GM21723 (cell line): ENCODE results near the gene SYT7.
"Not testable (repeated sequence)": the region's sequence is repeated elsewhere in the genome, so short reads cannot be mapped to it uniquely, and the experiment has no call there.

Experiments
- ATAC-seq: cut with Tn5 transposase; IDR thresholded peaks from one replicate; pipeline ENCODE4 v1.9.1; 2021; ENCODE audit warnings: mild to moderate bottlenecking, moderate library complexity; ENCODE audit not compliant: unreplicated experiment

Gene SYT7

DNA sequence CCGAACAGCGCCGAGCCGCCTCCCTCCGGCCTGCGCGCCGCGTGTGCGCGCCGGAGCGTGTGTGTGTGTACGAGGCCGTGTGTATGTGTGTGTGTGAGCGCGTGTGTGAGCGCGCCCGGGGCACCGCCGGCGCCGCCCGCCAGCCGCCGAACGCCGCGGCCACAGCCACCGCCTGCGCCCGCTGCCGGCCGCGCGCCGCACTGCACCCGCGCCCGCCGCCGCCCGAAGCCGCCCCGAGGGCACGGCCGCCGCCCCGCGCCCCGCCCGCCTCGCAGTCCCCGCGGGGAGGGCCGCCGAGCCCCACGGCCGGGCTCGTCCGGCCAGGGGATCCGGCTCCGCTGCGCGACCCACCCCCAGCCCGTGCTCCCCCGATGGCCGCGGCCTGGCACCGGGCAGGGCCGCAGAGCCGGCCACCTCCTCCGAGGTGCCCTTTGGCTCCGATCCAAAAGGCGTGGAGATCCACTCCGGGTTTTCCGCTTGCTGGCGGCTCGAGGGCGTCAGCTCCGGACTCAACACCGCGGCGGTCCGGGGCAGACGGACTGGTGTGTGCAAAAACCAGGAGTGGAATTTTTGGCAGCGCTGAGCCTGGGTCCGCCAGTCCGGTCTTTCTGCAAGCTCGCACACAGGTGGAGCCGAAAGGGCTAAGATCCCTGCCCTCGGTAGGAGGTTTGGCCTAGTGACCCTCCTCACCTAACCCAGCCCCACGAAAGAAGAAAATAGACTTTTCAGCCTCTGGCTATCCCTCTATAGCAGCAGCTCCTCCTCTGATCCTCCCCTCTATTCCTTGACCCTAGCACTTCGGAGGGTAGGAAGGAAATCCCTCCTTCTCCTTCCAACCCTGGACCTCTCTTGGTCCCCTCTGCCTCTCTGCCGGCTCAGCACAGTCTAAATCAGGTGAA lies at the start of gene SYT7:
SYT7 (minus strand) TSS at position 47 of the 899 bp plus-strand sequence. CDS start 256 bp downstream, outside the sequence.
- ATAC-seq, result peak; percentile 89

GRCh38 chr11:61630089-61630488 lies 49.2 kb upstream of the SYT7 start:
- ATAC-seq, result no peak

DNA sequence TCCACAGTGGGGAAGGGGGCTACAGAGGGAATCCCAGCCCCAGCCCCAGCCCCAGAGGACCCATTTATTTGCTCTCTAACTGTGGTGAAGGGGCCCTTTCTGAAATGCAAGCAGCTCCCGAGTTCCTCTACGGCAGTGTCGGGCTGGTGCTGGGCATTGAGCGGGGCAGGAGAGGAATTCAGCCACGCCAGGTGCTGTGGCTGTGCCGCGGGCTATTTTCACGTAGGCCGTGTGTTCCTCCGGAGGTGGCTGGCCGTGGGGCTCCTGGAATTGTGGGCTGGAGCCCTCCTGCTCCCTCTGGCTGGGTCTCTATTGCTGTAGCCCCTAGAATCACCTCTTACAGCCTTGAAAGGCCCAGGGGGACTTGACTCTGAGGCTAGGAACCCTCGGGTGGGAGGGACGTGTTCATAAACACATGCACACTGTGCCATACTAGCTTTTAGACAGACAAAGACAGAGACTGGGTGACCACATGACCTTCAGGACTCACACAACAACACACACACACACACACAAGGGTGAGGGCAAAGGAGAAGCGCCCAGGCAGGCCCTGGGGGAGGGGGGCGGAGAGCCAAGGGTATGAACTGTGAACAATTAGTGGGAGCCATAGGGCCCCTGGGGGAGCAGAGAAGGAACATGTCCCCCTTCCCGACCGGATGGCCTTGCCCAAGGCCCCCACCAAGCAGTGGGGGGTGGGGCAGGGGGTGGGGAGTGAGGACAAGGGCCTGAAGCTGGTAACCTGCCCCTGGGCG lies 48.4 kb upstream of the SYT7 start:
- ATAC-seq, result no peak

GRCh38 chr11:61628662-61628970 lies 47.7 kb upstream of the SYT7 start:
- ATAC-seq, result no peak

DNA sequence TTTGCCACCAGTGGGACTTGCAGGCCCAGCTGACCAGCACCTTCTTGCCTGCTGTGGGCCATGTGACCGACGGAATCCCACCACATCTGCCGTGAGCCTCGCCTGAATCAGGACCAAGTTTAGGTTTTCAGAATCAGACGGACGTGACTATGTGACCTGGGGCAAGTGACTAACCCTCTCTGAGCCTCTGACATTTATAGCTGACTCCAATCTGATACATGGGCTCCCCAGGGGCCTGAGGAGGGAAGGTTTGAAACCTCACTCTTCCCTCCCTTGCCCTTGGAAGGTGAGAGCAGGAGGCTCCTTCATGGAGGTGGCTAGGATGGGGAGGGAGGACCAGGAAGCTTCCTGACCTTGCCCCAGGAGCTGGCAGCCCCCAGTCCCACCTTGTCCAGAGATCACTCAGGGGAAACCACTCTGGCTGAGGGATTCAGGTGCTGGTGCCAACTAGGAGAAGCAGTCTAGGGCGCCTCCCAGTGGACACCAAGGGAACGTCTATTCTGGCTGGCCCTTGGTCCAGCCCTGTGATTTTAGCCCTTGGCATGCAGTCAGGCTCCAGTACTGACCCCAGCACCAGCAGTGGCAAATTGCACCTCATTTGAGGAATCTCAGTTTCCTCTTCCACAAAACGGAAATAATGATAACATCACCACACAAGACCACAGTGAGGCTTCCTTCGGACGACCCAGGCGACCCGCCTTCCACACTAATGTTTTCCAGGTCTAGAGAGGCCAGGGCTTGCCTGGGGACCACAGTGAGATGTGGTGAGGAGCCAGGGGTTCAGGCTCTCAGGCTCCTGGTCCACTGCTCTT lies 47.2 kb upstream of the SYT7 start:
- ATAC-seq, result no peak

DNA sequence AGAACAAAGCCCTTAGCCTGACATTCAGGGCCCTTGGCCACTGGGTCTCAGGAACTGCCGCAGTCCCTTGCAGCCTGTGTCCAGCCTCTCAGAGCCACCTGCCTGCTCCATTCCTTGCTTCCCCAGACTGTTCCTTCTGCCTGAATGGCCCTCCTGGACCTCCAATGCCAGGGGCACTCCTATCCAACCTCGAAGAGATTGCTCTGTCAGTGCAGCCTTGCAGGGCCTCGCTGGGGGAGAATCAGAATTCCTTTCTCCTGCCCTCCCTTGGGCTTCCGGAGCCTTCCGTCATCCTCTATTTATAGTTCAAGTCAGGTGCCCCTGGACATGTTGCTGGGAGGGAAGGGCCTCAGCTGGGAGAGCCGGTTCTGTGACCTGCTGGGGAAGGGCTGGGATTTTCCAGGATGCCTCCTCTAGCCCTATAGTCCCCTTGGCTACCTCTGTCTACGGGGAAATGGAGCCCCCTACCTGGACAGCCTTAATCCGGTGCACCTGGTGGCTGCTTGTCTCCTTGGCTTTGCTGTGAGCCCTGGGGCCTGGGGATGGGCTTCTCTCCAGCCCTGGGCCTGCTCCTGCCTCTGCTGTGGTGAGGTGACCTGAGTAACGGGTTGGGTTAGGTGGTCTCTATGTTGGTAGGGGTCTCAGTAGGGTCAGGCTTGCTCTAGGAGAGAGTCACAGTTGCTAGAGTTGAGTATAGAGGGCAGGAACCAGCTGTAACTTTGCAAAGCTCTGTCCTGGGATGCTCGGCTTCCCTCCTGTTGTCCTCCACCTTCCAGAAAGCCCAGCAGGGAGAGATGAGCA lies 45.9 kb upstream of the SYT7 start:
- ATAC-seq, result no peak

DNA sequence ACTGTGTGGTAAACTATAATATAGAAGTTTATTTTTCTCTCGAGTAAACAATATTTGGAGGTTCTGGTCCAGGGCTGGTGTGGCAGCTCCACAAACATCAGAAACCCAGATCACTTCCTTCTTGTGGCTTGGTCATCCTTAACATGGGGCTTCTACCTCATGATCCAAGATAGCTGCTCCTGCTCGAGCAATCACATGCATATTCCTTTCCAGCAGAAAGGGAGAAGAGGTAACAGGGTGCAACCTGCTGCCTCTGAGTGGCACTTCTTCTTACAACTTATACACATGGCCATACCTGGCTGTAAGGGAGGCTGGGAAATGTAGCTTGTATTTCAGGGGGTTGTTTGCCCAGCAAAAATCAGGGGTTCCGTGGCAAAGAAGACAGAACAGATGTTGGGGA lies 44.6 kb upstream of the SYT7 start:
- ATAC-seq, result no peak

GRCh38 chr11:61621917-61622585 lies 41.2 kb upstream of the SYT7 start:
- ATAC-seq, result no peak

GRCh38 chr11:61619471-61620226 lies 38.8 kb upstream of the SYT7 start:
- ATAC-seq, result no peak

DNA sequence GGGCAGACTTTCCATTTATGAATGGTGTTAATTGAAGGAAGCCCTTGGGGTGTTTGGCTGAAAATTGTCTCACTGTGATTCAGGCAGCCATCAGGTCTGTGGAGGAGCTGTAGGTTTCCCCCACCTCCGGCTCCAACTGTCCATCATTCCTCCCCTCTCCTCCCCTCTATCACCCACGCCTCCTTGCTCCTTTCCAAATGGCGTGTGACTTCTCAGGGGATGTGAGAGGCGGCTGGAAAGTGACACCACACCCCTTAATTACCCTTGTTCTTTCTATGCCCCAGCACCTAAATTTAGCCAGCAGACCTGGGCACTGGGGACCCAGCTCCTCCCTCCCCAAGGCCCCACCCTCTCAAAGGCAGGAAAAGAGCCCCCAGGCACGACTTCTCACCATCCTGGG lies 38.1 kb upstream of the SYT7 start:
- no peak for ATAC-seq

- ATAC-seq, result no peak
Observed at GRCh38 chr11:61617515-61617914, 36.6 kb upstream of the SYT7 start.

DNA sequence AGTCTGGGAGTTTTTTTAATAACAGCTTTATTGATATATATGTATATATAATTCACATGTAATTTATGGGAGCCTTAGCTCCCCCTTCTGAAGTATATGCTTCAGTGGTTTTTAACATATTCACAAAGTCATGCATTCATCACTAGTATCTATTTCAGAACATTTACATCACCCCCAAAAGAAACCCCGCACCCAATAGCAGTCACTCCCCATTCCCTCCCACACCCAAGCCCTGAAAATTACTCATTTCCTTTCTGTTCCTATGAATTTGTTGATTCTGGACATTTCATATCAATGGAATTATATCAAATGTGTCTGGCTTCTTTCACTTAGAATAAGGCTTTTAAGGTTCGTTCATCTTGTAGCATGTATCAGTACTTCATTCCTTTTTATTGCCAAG lies 35.6 kb upstream of the SYT7 start:
- no peak for ATAC-seq

- ATAC-seq, result not testable (repeated sequence)
Observed at GRCh38 chr11:61614782-61615181, 33.9 kb upstream of the SYT7 start.

DNA sequence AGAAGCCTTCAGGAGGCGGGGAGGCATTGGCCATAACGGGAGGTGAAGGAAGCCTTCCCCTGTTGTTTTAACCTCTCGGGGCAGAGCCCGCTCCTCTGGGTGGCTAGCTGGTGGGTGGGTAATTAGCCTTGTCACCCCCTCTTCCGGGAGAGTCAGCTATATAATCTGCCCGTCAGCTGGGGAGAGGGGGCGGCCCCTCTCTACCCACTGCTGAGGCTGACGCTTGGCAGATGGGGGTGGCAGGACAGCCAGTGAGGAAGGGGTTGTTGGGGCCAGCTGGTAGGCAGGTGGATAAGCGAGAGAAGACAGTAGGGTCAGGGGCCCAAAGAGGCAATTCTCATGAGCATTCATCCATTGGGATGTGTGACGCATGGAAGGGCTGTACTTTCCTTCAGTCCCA lies 33.0 kb upstream of the SYT7 start:
- no peak for ATAC-seq

- no peak for ATAC-seq
Observed at GRCh38 chr11:61613051-61613450, 32.2 kb upstream of the SYT7 start.

- no peak for ATAC-seq
Observed at GRCh38 chr11:61611309-61611708, 30.4 kb upstream of the SYT7 start.

DNA sequence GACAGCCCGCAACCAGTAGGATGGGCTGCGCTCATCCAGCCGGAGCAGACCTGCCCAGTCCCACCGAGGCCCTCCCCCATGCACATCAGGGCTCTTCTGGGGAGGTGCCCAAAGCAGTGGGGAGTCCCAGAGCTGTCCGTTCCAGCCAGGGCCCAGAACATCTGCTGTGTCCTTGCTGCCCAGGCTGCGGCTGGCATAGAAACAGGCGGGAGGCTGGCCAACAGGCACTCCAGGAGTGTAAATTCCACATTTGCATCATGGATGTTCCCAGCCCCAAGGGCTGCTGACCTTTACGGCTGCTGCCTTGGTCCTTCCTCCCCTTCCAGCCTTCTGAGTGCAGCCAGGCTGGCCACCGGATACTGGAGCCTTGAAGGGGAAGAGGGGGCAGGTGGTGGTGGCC lies 30.0 kb upstream of the SYT7 start:
- no peak for ATAC-seq

- ATAC-seq, result no peak
Observed at GRCh38 chr11:61609980-61610366, 29.1 kb upstream of the SYT7 start.
